ENCODE measurements around the gene IRF1. TPM values are rescaled to one million over a fixed set of nuclear protein-coding genes. Genes with fewer than 3 reads are reported as not detected.
A peak's percentile ranks its signal among the peaks of the same experiment; 100 is the strongest.

Gene IRF1
- total RNA-seq, 2 donors from 2014 or later: 10.1 to 15.8 TPM

GRCh38 chr5:132501961-132502931 is 11.7 kb upstream of the IRF1 start:
- Histone ChIP-seq H3K9me3 (no peaks in the 10 kb centered on the region), H3K27ac (peak overlapping the region; percentile 7 to 9), H3K4me3 (no peak overlapping the region), H3K27me3 (no peaks in the 10 kb centered on the region), H3K4me1 (peaks cover 0 to 26% of the 10 kb centered on the region in 2 donors), H3K36me3 (no peaks in the 10 kb centered on the region)
- DNase-seq (ENCODE audit: low spot score): peak; percentile 57
- no peak for TF ChIP-seq CTCF (IDR thresholded peaks at IDR 0.05)

- Histone ChIP-seq H3K36me3 (no peaks in the 10 kb centered on the region), H3K4me3 (no peak overlapping the region), H3K27me3 (no peaks in the 10 kb centered on the region), H3K4me1 (peaks cover 0 to 32% of the 10 kb centered on the region in 2 donors), H3K27ac (peak overlapping the region in 1 of 2 donors; percentile 9), H3K9me3 (no peaks in the 10 kb centered on the region)
- no peak for TF ChIP-seq CTCF (IDR thresholded peaks at IDR 0.05)
- no peak for DNase-seq (ENCODE audit: low spot score)
Observed at GRCh38 chr5:132501629-132501956, 11.0 kb upstream of the IRF1 start.

- Histone ChIP-seq H3K9me3 (no peaks in the 10 kb centered on the region), H3K27ac (peak overlapping the region; percentile 25 to 52), H3K4me1 (peaks cover 0 to 37% of the 10 kb centered on the region in 2 donors), H3K4me3 (no peak overlapping the region), H3K27me3 (no peaks in the 10 kb centered on the region), H3K36me3 (no peaks in the 10 kb centered on the region)
- peak; percentile 66 for DNase-seq (ENCODE audit: low spot score)
- TF ChIP-seq CTCF (IDR thresholded peaks at IDR 0.05): peak; percentile 70 to 93
Observed at GRCh38 chr5:132500931-132501628, 10.5 kb upstream of the IRF1 start.

- Histone ChIP-seq H3K27ac (peak overlapping the region; percentile 25 to 52), H3K4me3 (no peak overlapping the region)
- TF ChIP-seq CTCF (IDR thresholded peaks at IDR 0.05): no peak
Observed at GRCh38 chr5:132500244-132500930, 9.8 kb upstream of the IRF1 start.

GRCh38 chr5:132499440-132500243 is 9.1 kb upstream of the IRF1 start:
- Histone ChIP-seq H3K4me1 (peaks cover 0 to 47% of the 10 kb centered on the region in 2 donors), H3K36me3 (no peaks in the 10 kb centered on the region), H3K27me3 (no peaks in the 10 kb centered on the region), H3K27ac (no peak overlapping the region), H3K4me3 (no peak overlapping the region), H3K9me3 (no peaks in the 10 kb centered on the region)
- DNase-seq (ENCODE audit: low spot score): peak; percentile 57
- TF ChIP-seq CTCF (IDR thresholded peaks at IDR 0.05): no peak

More at GRCh38 chr5:132500244-132500930, 9.8 kb upstream of the IRF1 start:
- Histone ChIP-seq H3K36me3 (no peaks in the 10 kb centered on the region), H3K27me3 (no peaks in the 10 kb centered on the region), H3K4me1 (peaks cover 0 to 39% of the 10 kb centered on the region in 2 donors), H3K9me3 (no peaks in the 10 kb centered on the region)
- peak; percentile 55 for DNase-seq (ENCODE audit: low spot score)

Measured in right atrium auricular region (tissue), 2 donors.